Skeletal muscle cell (primary cell): ENCODE measurements around the gene FAM219A.
A peak's percentile ranks its signal among the peaks of the same experiment; 100 is the strongest.
"Not testable (repeated sequence)": the region's sequence is repeated elsewhere in the genome, so short reads cannot be mapped to it uniquely, and the experiment has no call there.

Source experiments
- DNase-seq: peaks from one replicate; pipeline ENCODE4 v3.0.0-alpha.2; 2010; ENCODE audit warnings: low read depth
- H3K4me3 ChIP-seq: 2 replicates; pipeline ENCODE4 v1.5.1; 2011; ENCODE audit warnings: low read depth, mild to moderate bottlenecking, control low read depth, low read length, moderate library complexity

FAM219A gene

GRCh38 chr9:34486572-34486971 is 28.2 kb upstream of the FAM219A start:
- DNase-seq, result no peak
- no peak overlapping the region for H3K4me3 ChIP-seq

GRCh38 chr9:34485822-34486221 is 27.5 kb upstream of the FAM219A start:
- H3K4me3 ChIP-seq, result no peak overlapping the region
- no peak for DNase-seq

GRCh38 chr9:34484678-34485077 is 26.3 kb upstream of the FAM219A start:
- H3K4me3 ChIP-seq, result no peak overlapping the region
- DNase-seq, result no peak

GRCh38 chr9:34482746-34483145 is 24.4 kb upstream of the FAM219A start:
- not testable (repeated sequence) for H3K4me3 ChIP-seq, DNase-seq

- DNase-seq, H3K4me3 ChIP-seq: not testable (repeated sequence)
These were observed 23.2 kb upstream of the FAM219A start for GRCh38 chr9:34481620-34482019.

GRCh38 chr9:34479431-34479866 is 21.1 kb upstream of the FAM219A start:
- no peak overlapping the region for H3K4me3 ChIP-seq

GRCh38 chr9:34477541-34477940 is 19.2 kb upstream of the FAM219A start:
- H3K4me3 ChIP-seq, result no peak overlapping the region
- no peak for DNase-seq

More at GRCh38 chr9:34479431-34479866, 21.1 kb upstream of the FAM219A start:
- no peak for DNase-seq

- H3K4me3 ChIP-seq, result no peak overlapping the region
- DNase-seq, result no peak
These were observed 16.7 kb upstream of the FAM219A start for GRCh38 chr9:34475097-34475496.

- H3K4me3 ChIP-seq, result no peak overlapping the region
- no peak for DNase-seq
These were observed 7.1 kb upstream of the FAM219A start for GRCh38 chr9:34465468-34465867.

- no peak for DNase-seq
- H3K4me3 ChIP-seq, result no peak overlapping the region
These were observed 6.2 kb upstream of the FAM219A start for GRCh38 chr9:34464571-34464970.

GRCh38 chr9:34463901-34464232 is 5.5 kb upstream of the FAM219A start:
- H3K4me3 ChIP-seq, result no peak overlapping the region

GRCh38 chr9:34463098-34463900 is 4.9 kb upstream of the FAM219A start:
- no peak overlapping the region for H3K4me3 ChIP-seq
- DNase-seq, result peak; percentile 71

More at GRCh38 chr9:34463901-34464232, 5.5 kb upstream of the FAM219A start:
- no peak for DNase-seq

- H3K4me3 ChIP-seq, result no peak overlapping the region
- DNase-seq, result peak; percentile 50
These were observed 1.6 kb upstream of the FAM219A start for GRCh38 chr9:34459941-34460340.

GRCh38 chr9:34459356-34459755 is 986 bp upstream of the FAM219A start:
- no peak overlapping the region for H3K4me3 ChIP-seq
- DNase-seq, result no peak

GRCh38 chr9:34458959-34459340 is 580 bp upstream of the FAM219A start:
- peak overlapping the region; percentile 77 for H3K4me3 ChIP-seq
- DNase-seq, result no peak

GRCh38 chr9:34457266-34458012 is 931 bp downstream of the FAM219A start:
- H3K4me3 ChIP-seq, result peak overlapping the region; percentile 77
- DNase-seq, result peak; percentile 33

GRCh38 chr9:34456746-34457145 is 1.6 kb downstream of the FAM219A start:
- DNase-seq, result no peak
- H3K4me3 ChIP-seq, result peak overlapping the region; percentile 77

GRCh38 chr9:34456151-34456550 is 2.2 kb downstream of the FAM219A start:
- DNase-seq, result no peak
- no peak overlapping the region for H3K4me3 ChIP-seq

GRCh38 chr9:34454571-34455065 is 3.8 kb downstream of the FAM219A start:
- DNase-seq, result peak; percentile 73
- H3K4me3 ChIP-seq, result no peak overlapping the region

GRCh38 chr9:34452568-34452967 is 5.8 kb downstream of the FAM219A start:
- no peak overlapping the region for H3K4me3 ChIP-seq

GRCh38 chr9:34451545-34451944 is 6.8 kb downstream of the FAM219A start:
- no peak for DNase-seq
- H3K4me3 ChIP-seq, result no peak overlapping the region

More at GRCh38 chr9:34452568-34452967, 5.8 kb downstream of the FAM219A start:
- no peak for DNase-seq
